IMR-90 (cell line): ENCODE results near the gene ING3.

Source experiments
- CEBPB ChIP-seq: IDR thresholded peaks from 2 replicates; pipeline ENCODE4 v1.6.1; 2012; ENCODE audit warnings: low read depth, low read length, improper control_type of control experiment
- CTCF ChIP-seq: conservative IDR thresholded peaks from 2 replicates; pipeline ENCODE4 v1.5.1; 2012; ENCODE audit warnings: mild to moderate bottlenecking, low read depth, low read length, improper control_type of control experiment
- MXI1 ChIP-seq: IDR thresholded peaks from 2 replicates; pipeline ENCODE4 v1.6.1; 2012; ENCODE audit warnings: low read depth, mild to moderate bottlenecking, low read length, moderate library complexity, borderline replicate concordance
- POLR2A ChIP-seq: IDR thresholded peaks from 2 replicates; pipeline ENCODE4 v1.6.1; 2012; ENCODE audit warnings: mild to moderate bottlenecking, low read depth, low read length
- RAD21 ChIP-seq: IDR thresholded peaks from 2 replicates; pipeline ENCODE4 v1.6.1; 2012; ENCODE audit warnings: low read length, improper control_type of control experiment
- RFX5 ChIP-seq: IDR thresholded peaks from 2 replicates; pipeline ENCODE4 v1.8.0; 2012; ENCODE audit warnings: low read depth, mild to moderate bottlenecking, low read length, moderate library complexity
- SMC3 ChIP-seq: fragments of 150-350 bp; IDR thresholded peaks from 2 replicates; pipeline ENCODE4 v1.6.1; 2016; ENCODE audit warnings: low read depth, mild to moderate bottlenecking, antibody characterized with exemption, low read length, moderate library complexity

- no peak for TF ChIP-seq RFX5
- no peak for TF ChIP-seq RAD21
- no peak for TF ChIP-seq CTCF
- no peak for TF ChIP-seq MXI1
- TF ChIP-seq POLR2A = no peak
- no peak for TF ChIP-seq CEBPB
- no peak for TF ChIP-seq SMC3
Measured at GRCh38 chr7:120998520-120998919, 47.9 kb downstream of the ING3 start.
